Fibroblast of mammary gland (primary cell): ENCODE results near the gene FUT8.
"Not testable (repeated sequence)": the region's sequence is repeated elsewhere in the genome, so short reads cannot be mapped to it uniquely, and the experiment has no call there.

Experiments
- DNase-seq: peaks from one replicate; pipeline ENCODE4 v3.0.0-alpha.2; 2010; ENCODE audit warnings: low read depth
- H3K4me3 ChIP-seq: 2 replicates; pipeline ENCODE4 v1.5.1; 2011; ENCODE audit warnings: low read depth, mild to moderate bottlenecking, low read length, moderate library complexity; ENCODE audit not compliant: control insufficient read depth
- CTCF ChIP-seq: conservative IDR thresholded peaks from 2 replicates; pipeline ENCODE4 v1.5.1; 2011; ENCODE audit warnings: low read depth, low read length, inconsistent platforms; ENCODE audit not compliant: control insufficient read depth, insufficient read depth

The FUT8 gene

GRCh38 chr14:65622703-65623102 lies 210.2 kb downstream of the FUT8 start:
- no peak for DNase-seq
- TF ChIP-seq CTCF = no peak
- no peak overlapping the region for H3K4me3 ChIP-seq

- H3K4me3 ChIP-seq = no peak overlapping the region
- no peak for DNase-seq
- no peak for TF ChIP-seq CTCF
Measured at GRCh38 chr14:65623759-65624158, 211.2 kb downstream of the FUT8 start.

GRCh38 chr14:65627315-65627714 lies 214.8 kb downstream of the FUT8 start:
- H3K4me3 ChIP-seq = no peak overlapping the region
- no peak for TF ChIP-seq CTCF
- no peak for DNase-seq

DNA sequence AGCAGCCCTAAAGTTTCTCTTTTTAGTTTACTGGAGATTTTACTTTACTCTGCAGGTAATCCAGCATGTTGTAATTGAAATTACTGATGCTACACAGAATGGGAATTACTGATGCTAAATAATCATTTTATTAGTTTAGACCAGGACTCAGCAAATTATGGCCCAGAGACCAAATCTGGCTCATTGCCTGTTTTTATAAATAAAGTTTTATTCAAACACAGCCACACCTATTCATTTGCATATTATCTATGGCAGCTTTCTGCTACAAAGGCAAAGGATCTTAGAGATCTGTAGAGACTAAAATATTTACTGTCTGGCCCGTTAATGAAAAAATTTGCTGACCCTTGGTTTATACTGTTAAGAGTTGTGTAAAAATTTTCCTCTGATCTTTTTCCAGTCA lies 216.1 kb downstream of the FUT8 start:
- DNase-seq = no peak
- no peak overlapping the region for H3K4me3 ChIP-seq
- TF ChIP-seq CTCF = no peak

DNA sequence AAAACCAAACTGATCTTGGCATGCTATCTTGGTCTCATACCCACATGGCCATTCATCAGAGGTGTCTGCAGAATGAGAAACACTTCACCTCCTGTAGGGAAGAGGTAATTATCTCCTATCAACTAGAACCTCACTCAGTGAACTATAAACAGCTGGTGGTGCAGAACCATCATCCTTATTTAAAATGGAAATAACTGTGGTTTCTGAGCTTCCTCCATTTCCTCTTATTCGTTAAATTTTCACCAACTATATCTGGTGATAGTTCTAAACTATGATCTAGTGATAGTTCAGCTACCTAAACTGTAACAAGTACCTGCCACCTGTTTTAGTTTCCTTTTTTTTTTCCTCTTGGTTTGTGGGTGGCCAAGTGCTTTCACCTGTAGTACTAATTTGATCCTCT lies 218.5 kb downstream of the FUT8 start:
- DNase-seq = no peak
- H3K4me3 ChIP-seq = no peak overlapping the region
- TF ChIP-seq CTCF = no peak

DNA sequence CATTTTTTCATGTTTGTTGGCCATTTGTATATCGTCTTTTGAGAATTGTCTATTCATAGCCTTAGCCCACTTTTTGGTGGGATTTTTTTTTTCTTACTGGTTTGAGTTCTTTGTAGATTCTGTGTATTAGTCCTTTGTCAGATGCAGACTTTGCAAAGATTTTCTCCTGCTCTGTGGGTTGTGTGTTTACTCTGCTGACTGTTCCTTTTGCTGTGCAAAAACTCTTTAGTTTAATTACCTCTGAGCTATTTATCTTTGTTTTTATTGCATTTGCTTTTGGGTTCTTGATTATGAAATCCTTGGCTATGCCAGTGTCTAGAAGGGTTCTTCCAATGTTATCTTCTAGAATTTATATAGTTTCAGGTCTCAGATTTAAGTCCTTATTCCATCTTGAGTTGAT lies 220.0 kb downstream of the FUT8 start:
- TF ChIP-seq CTCF = no peak
- DNase-seq = no peak
- H3K4me3 ChIP-seq = no peak overlapping the region

GRCh38 chr14:65633666-65634065 lies 221.1 kb downstream of the FUT8 start:
- DNase-seq, H3K4me3 ChIP-seq: not testable (repeated sequence)

GRCh38 chr14:65637780-65638179 lies 225.2 kb downstream of the FUT8 start:
- H3K4me3 ChIP-seq = no peak overlapping the region
- TF ChIP-seq CTCF = no peak
- DNase-seq = peak; percentile 54
